NT2/D1 (cell line): ENCODE results near the gene MARCKSL1.

Experiments used
- DNase-seq: peaks from one replicate; pipeline ENCODE4 v3.0.0-alpha.2; 2011; ENCODE audit warnings: low read depth, low spot score
- H3K27me3 ChIP-seq: 2 replicates; pipeline ENCODE4 v1.6.0; 2011; ENCODE audit warnings: mild to moderate bottlenecking; ENCODE audit not compliant: insufficient read length, insufficient read depth
- H3K36me3 ChIP-seq: 2 replicates; pipeline ENCODE4 v1.6.1; 2011; ENCODE audit warnings: mild to moderate bottlenecking, low read length, mixed read lengths; ENCODE audit not compliant: insufficient read depth, insufficient read length
- H3K4me1 ChIP-seq: 2 replicates; pipeline ENCODE4 v1.5.1; 2011; ENCODE audit not compliant: insufficient read depth, insufficient read length
- H3K4me3 ChIP-seq: 2 replicates; pipeline ENCODE4 v1.5.1; 2011; ENCODE audit warnings: low read depth; ENCODE audit not compliant: insufficient read length
- H3K9ac ChIP-seq: 2 replicates; pipeline ENCODE4 v1.6.0; 2011; ENCODE audit warnings: low read depth; ENCODE audit not compliant: insufficient read length
- H3K9me3 ChIP-seq: 2 replicates; pipeline ENCODE4 v1.5.1; 2011; ENCODE audit warnings: mild to moderate bottlenecking, low read length; ENCODE audit not compliant: insufficient read depth
- SUZ12 ChIP-seq: IDR thresholded peaks from 2 replicates; pipeline ENCODE4 v1.6.1; 2011; ENCODE audit not compliant: insufficient read length, insufficient read depth; ENCODE audit errors: extremely low read depth
- YY1 ChIP-seq: IDR thresholded peaks from 2 replicates; pipeline ENCODE4 v1.6.1; 2011; ENCODE audit not compliant: insufficient read length, insufficient read depth
- ZNF274 ChIP-seq: IDR thresholded peaks from 2 replicates; pipeline ENCODE4 v1.6.1; 2011; ENCODE audit warnings: mild to moderate bottlenecking, low read depth, low read length

The MARCKSL1 gene

GRCh38 chr1:32341186-32341757 is 5.2 kb upstream of the MARCKSL1 start:
- H3K36me3 ChIP-seq: no peaks in the 10 kb centered on the region
- no peaks in the 10 kb centered on the region for H3K9me3 ChIP-seq
- no peak overlapping the region for H3K4me3 ChIP-seq
- peaks cover 10% of the 10 kb centered on the region for H3K27me3 ChIP-seq
- H3K4me1 ChIP-seq: peaks cover 33% of the 10 kb centered on the region
- H3K9ac ChIP-seq: no peak overlapping the region
- no peak for DNase-seq
- TF ChIP-seq YY1 (no peak), SUZ12 (no peak), ZNF274 (no peak)

- Histone ChIP-seq H3K27me3 (peaks cover 10% of the 10 kb centered on the region), H3K9ac (no peak overlapping the region), H3K9me3 (no peaks in the 10 kb centered on the region), H3K4me1 (peaks cover 32% of the 10 kb centered on the region), H3K4me3 (no peak overlapping the region), H3K36me3 (peaks cover 8% of the 10 kb centered on the region)
- no peak for TF ChIP-seq ZNF274
- TF ChIP-seq YY1: no peak
- TF ChIP-seq SUZ12: no peak
- DNase-seq: no peak
These were observed 3.4 kb upstream of the MARCKSL1 start for GRCh38 chr1:32339363-32339978.

- Histone ChIP-seq H3K4me3 (no peak overlapping the region), H3K9me3 (no peaks in the 10 kb centered on the region), H3K4me1 (peaks cover 36% of the 10 kb centered on the region), H3K27me3 (peaks cover 10% of the 10 kb centered on the region), H3K9ac (peak overlapping the region; percentile 29), H3K36me3 (peaks cover 16% of the 10 kb centered on the region)
- DNase-seq: no peak
- TF ChIP-seq YY1 (no peak), SUZ12 (no peak), ZNF274 (no peak)
These were observed 2.7 kb upstream of the MARCKSL1 start for GRCh38 chr1:32338637-32339145.

GRCh38 chr1:32337855-32338636 is 2.0 kb upstream of the MARCKSL1 start:
- Histone ChIP-seq H3K9me3 (no peaks in the 10 kb centered on the region), H3K4me1 (peaks cover 34% of the 10 kb centered on the region), H3K9ac (peak overlapping the region; percentile 45), H3K27me3 (peaks cover 10% of the 10 kb centered on the region), H3K4me3 (no peak overlapping the region), H3K36me3 (peaks cover 23% of the 10 kb centered on the region)
- TF ChIP-seq YY1: no peak
- DNase-seq: no peak

- H3K4me1 ChIP-seq: peaks cover 39% of the 10 kb centered on the region
- H3K4me3 ChIP-seq: peak overlapping the region; percentile 35
- no peak for DNase-seq
- peaks cover 10% of the 10 kb centered on the region for H3K27me3 ChIP-seq
- H3K9ac ChIP-seq: peak overlapping the region; percentile 79
- peaks cover 32% of the 10 kb centered on the region for H3K36me3 ChIP-seq
- no peaks in the 10 kb centered on the region for H3K9me3 ChIP-seq
- TF ChIP-seq ZNF274 (no peak), SUZ12 (no peak), YY1 (no peak)
These were observed 1.1 kb upstream of the MARCKSL1 start for GRCh38 chr1:32336963-32337675.

GRCh38 chr1:32336591-32336932 is 529 bp upstream of the MARCKSL1 start:
- no peaks in the 10 kb centered on the region for H3K9me3 ChIP-seq
- peaks cover 36% of the 10 kb centered on the region for H3K4me1 ChIP-seq
- H3K27me3 ChIP-seq: peaks cover 10% of the 10 kb centered on the region
- peak overlapping the region; percentile 35 for H3K4me3 ChIP-seq
- H3K9ac ChIP-seq: peak overlapping the region; percentile 79
- peaks cover 37% of the 10 kb centered on the region for H3K36me3 ChIP-seq
- no peak for DNase-seq
- TF ChIP-seq ZNF274: no peak
- TF ChIP-seq SUZ12: no peak
- TF ChIP-seq YY1: no peak

- Histone ChIP-seq H3K4me3 (peak overlapping the region; percentile 83), H3K36me3 (peaks cover 48% of the 10 kb centered on the region), H3K9ac (peak overlapping the region; percentile 98), H3K27me3 (peaks cover 10% of the 10 kb centered on the region), H3K4me1 (peaks cover 32% of the 10 kb centered on the region), H3K9me3 (no peaks in the 10 kb centered on the region)
- TF ChIP-seq YY1: no peak
- TF ChIP-seq ZNF274: no peak
- no peak for TF ChIP-seq SUZ12
- no peak for DNase-seq
These were observed 571 bp downstream of the MARCKSL1 start for GRCh38 chr1:32335535-32335789.
